ENCODE measurements around the gene ZNF84. TPM values are rescaled to one million over a fixed set of nuclear protein-coding genes. Genes with fewer than 3 reads are reported as not detected.

Gene ZNF84
- total and polyA plus RNA-seq, 10 of the 15 experiments (the other 5 are each of a cell fraction or from before 2014, with no cell fraction given) = 10.4 to 35.3 (median 16.6) TPM

GRCh38 chr12:133080368-133081158 lies 43.3 kb downstream of the ZNF84 start, which contains the start of gene ZNF140 (continued):
- TF ChIP-seq, protein P1, sequence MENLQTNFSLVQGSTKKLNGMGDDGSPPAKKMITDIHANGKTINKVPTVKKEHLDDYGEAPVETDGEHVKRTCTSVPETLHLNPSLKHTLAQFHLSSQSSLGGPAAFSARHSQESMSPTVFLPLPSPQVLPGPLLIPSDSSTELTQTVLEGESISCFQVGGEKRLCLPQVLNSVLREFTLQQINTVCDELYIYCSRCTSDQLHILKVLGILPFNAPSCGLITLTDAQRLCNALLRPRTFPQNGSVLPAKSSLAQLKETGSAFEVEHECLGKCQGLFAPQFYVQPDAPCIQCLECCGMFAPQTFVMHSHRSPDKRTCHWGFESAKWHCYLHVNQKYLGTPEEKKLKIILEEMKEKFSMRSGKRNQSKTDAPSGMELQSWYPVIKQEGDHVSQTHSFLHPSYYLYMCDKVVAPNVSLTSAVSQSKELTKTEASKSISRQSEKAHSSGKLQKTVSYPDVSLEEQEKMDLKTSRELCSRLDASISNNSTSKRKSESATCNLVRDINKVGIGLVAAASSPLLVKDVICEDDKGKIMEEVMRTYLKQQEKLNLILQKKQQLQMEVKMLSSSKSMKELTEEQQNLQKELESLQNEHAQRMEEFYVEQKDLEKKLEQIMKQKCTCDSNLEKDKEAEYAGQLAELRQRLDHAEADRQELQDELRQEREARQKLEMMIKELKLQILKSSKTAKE (IDR thresholded peaks at IDR 0.05; ENCODE audit: low read depth, poor library complexity, severe bottlenecking) = no peak
- TF ChIP-seq BRCA1 (IDR thresholded peaks at IDR 0.05; ENCODE audit: low read depth, low read length) (no peak), ZNF207 (IDR thresholded peaks at IDR 0.05; ENCODE audit: borderline replicate concordance) (peak; percentile 52), SREBF2 (IDR thresholded peaks at IDR 0.05; ENCODE audit: low read length) (no peak), WRNIP1 (IDR thresholded peaks at IDR 0.05; ENCODE audit: borderline replicate concordance, low read depth, low read length) (no peak), KAT2A (conservative IDR thresholded peaks at IDR 0.05; ENCODE audit: control insufficient read depth, low read depth, low read length) (no peak), ZBED1 (IDR thresholded peaks at IDR 0.05; ENCODE audit: borderline replicate concordance) (no peak), STAT3 (IDR thresholded peaks at IDR 0.05; ENCODE audit: low read depth, low read length) (no peak), CHD2 (IDR thresholded peaks at IDR 0.05; ENCODE audit: borderline replicate concordance, low read depth, low read length) (0 out of 2 replicates have a peak, but pooled peaks have one; percentile 11), RBBP5 (conservative IDR thresholded peaks at IDR 0.05) (no peak), KLF5 (IDR thresholded peaks at IDR 0.05; ENCODE audit: partially characterized antibody) (peak; percentile 36), TAF1 (IDR thresholded peaks at IDR 0.05; ENCODE audit: borderline replicate concordance, low read depth, low read length) (0 out of 2 replicates have a peak, but pooled peaks have one; percentile 59), POU2F2 (IDR thresholded peaks at IDR 0.05; ENCODE audit: borderline replicate concordance, low read depth, low read length) (no peak), CHD1 (IDR thresholded peaks at IDR 0.05; ENCODE audit: low read depth, low read length) (no peak), HDAC6 (IDR thresholded peaks at IDR 0.05; ENCODE audit: unreplicated experiment) (no peak), SUZ12 (IDR thresholded peaks at IDR 0.05; ENCODE audit: unreplicated experiment) (no peak), ETV6 (conservative IDR thresholded peaks at IDR 0.05 in 1 of 2, IDR thresholded peaks at IDR 0.05 in 1 of 2; ENCODE audit: borderline replicate concordance in 1 of 2, low read depth in 1 of 2) (0 out of 4 replicates have a peak, but pooled peaks of 1 of the 2 experiments have one; percentile 32), NR2F1 (conservative IDR thresholded peaks at IDR 0.05) (no peak), ZSCAN29 (IDR thresholded peaks at IDR 0.05) (no peak)
- TF ChIP-seq, protein P2, sequence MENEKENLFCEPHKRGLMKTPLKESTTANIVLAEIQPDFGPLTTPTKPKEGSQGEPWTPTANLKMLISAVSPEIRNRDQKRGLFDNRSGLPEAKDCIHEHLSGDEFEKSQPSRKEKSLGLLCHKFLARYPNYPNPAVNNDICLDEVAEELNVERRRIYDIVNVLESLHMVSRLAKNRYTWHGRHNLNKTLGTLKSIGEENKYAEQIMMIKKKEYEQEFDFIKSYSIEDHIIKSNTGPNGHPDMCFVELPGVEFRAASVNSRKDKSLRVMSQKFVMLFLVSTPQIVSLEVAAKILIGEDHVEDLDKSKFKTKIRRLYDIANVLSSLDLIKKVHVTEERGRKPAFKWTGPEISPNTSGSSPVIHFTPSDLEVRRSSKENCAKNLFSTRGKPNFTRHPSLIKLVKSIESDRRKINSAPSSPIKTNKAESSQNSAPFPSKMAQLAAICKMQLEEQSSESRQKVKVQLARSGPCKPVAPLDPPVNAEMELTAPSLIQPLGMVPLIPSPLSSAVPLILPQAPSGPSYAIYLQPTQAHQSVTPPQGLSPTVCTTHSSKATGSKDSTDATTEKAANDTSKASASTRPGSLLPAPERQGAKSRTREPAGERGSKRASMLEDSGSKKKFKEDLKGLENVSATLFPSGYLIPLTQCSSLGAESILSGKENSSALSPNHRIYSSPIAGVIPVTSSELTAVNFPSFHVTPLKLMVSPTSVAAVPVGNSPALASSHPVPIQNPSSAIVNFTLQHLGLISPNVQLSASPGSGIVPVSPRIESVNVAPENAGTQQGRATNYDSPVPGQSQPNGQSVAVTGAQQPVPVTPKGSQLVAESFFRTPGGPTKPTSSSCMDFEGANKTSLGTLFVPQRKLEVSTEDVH (IDR thresholded peaks at IDR 0.05; ENCODE audit: low read depth, partially characterized antibody) = peak; percentile 16
- TF ChIP-seq, protein P3, sequence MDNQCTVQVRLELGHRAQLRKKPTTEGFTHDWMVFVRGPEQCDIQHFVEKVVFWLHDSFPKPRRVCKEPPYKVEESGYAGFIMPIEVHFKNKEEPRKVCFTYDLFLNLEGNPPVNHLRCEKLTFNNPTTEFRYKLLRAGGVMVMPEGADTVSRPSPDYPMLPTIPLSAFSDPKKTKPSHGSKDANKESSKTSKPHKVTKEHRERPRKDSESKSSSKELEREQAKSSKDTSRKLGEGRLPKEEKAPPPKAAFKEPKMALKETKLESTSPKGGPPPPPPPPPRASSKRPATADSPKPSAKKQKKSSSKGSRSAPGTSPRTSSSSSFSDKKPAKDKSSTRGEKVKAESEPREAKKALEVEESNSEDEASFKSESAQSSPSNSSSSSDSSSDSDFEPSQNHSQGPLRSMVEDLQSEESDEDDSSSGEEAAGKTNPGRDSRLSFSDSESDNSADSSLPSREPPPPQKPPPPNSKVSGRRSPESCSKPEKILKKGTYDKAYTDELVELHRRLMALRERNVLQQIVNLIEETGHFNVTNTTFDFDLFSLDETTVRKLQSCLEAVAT (IDR thresholded peaks at IDR 0.05) = peak; percentile 12; the same call in 1 of the 2 replicates
